ENCODE results near the gene EPM2A. TPM values are rescaled to one million over a fixed set of nuclear protein-coding genes. Genes with fewer than 3 reads are reported as not detected.

Gene EPM2A
- total RNA-seq, 3 donors from 2014 or later: 4.7 to 52.4 (median 5.3) TPM

- peaks cover 4% of the 10 kb centered on the region for H3K4me1 ChIP-seq (ENCODE audit: low read depth)
- TF ChIP-seq CTCF (IDR thresholded peaks at IDR 0.05): no peak
- H3K9me3 ChIP-seq: no peaks in the 10 kb centered on the region
- no peak for ATAC-seq
- no peak overlapping the region for H3K4me3 ChIP-seq
- no peaks in the 10 kb centered on the region for H3K36me3 ChIP-seq (ENCODE audit: low read depth)
- DNase-seq: peak in 1 of 3 donors; percentile 14
- intact Hi-C loops (cut with DNase I, micrococcal nuclease): loop anchor here in 1 of 2 donors (10.0 kb wide), 1 partner anchor 78 kb away; the partner anchor contains the start of gene FBXO30
These were observed 1.4 kb upstream of the EPM2A start for GRCh38 chr6:145736661-145737144.

GRCh38 chr6:145734486-145735355 is 599 bp downstream of the EPM2A start:
- H3K4me1 ChIP-seq (ENCODE audit: low read depth): peaks cover 4% of the 10 kb centered on the region
- peak; percentile 90 to 93 (median 93) for DNase-seq
- intact Hi-C loops (cut with DNase I, micrococcal nuclease): loop anchor here in 1 of 2 donors (10.0 kb wide), 1 partner anchor 80 kb away; the partner anchor contains the start of gene FBXO30
- H3K4me3 ChIP-seq: peak overlapping the region; percentile 42
- H3K9me3 ChIP-seq: no peaks in the 10 kb centered on the region
- no peak for TF ChIP-seq CTCF (IDR thresholded peaks at IDR 0.05)
- peak; percentile 94 for ATAC-seq
- H3K36me3 ChIP-seq (ENCODE audit: low read depth): no peaks in the 10 kb centered on the region

GRCh38 chr6:145733810-145734209 is 1.5 kb downstream of the EPM2A start:
- intact Hi-C loops (cut with DNase I, micrococcal nuclease): loop anchor here in 1 of 2 donors (10.0 kb wide), 1 partner anchor 81 kb away; the partner anchor contains the start of gene FBXO30
- no peak for TF ChIP-seq CTCF (IDR thresholded peaks at IDR 0.05)
- no peak overlapping the region for H3K4me3 ChIP-seq

GRCh38 chr6:145733207-145733606 is 2.1 kb downstream of the EPM2A start:
- DNase-seq: no peak
- no peak for TF ChIP-seq CTCF (IDR thresholded peaks at IDR 0.05)
- Histone ChIP-seq H3K4me3 (no peak overlapping the region), H3K36me3 (ENCODE audit: low read depth) (no peaks in the 10 kb centered on the region), H3K4me1 (ENCODE audit: low read depth) (peaks cover 4% of the 10 kb centered on the region), H3K9me3 (peaks cover 8% of the 10 kb centered on the region)
- ATAC-seq: no peak
- intact Hi-C loops (cut with DNase I, micrococcal nuclease): loop anchor here in 1 of 2 donors (10.0 kb wide), 1 partner anchor 82 kb away; the partner anchor contains the start of gene FBXO30

More at GRCh38 chr6:145733810-145734209, 1.5 kb downstream of the EPM2A start:
- Histone ChIP-seq H3K4me1 (ENCODE audit: low read depth) (peaks cover 4% of the 10 kb centered on the region), H3K36me3 (ENCODE audit: low read depth) (no peaks in the 10 kb centered on the region), H3K9me3 (peaks cover 5% of the 10 kb centered on the region)
- ATAC-seq (no peak), DNase-seq (peak in 1 of 3 donors; percentile 13)

GRCh38 chr6:145731447-145731846 is 3.9 kb downstream of the EPM2A start:
- H3K4me3 ChIP-seq: no peak overlapping the region
- no peaks in the 10 kb centered on the region for H3K36me3 ChIP-seq (ENCODE audit: low read depth)
- no peak for DNase-seq
- H3K9me3 ChIP-seq: peaks cover 8% of the 10 kb centered on the region
- ATAC-seq: no peak
- intact Hi-C loops (cut with DNase I, micrococcal nuclease): loop anchor here in 1 of 2 donors (10.0 kb wide), 1 partner anchor 83 kb away; the partner anchor contains the start of gene FBXO30
- TF ChIP-seq CTCF (IDR thresholded peaks at IDR 0.05): no peak
- H3K4me1 ChIP-seq (ENCODE audit: low read depth): peaks cover 4% of the 10 kb centered on the region

Measured in mucosa of descending colon (tissue), 3 donors.